ENCODE data around the gene BOK.

The BOK gene

DNA sequence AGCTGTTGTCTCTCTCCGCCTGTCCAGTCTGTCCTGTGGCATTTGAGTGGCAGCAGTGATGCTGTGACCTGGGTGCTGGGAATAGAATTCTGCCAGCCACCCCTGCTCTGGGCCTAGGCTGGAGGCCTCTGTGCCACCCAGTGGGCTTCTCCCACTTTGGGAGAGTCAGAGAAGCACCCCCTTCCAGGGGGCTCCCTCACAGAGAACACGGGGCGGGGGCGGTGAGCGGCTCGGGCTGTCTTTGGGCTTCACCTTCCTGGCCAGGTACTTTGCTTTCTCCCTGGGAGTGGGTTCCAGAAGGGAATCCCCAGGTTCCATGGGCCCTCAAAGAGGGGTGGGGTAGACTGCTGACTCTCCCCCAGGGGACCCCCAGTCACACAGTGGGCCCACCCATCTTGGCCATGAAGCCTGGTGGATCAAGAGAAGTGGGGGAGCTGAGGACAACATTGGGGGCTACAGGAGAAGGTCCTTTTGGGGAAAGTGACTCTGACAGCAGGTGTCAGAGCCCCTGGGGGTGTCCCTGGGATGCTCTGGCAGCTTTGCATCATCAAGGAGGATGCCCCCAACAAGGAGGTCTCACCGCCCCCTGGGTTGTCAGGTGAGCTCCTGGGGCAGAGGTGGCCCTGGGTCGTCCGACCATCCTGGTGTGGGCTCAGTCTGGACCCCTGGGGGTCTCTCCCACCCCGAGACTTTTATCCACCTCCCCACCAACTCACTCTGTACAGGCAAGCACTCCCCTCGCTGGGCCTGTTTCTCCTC is 18.8 kb upstream of the BOK start:
- DNase-seq = no peak

DNA sequence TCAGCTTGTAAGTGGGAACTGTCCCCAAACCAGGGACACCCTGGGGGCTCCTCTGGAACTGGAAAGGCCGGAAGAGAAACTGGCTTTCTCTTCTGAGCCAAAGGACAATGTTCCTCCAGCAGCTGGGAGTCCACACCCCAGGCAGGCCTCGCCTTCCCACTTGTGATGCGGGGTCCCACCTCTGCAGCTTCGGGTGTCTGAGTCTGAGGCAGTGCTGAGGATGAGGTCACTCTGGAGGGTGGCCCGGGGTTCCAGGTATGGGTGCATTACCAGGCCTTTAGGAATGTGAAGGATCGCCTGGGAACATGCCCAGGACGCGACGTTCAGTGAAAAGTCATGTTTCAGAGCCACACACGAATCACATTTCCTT is 18.2 kb upstream of the BOK start:
- no peak for DNase-seq

DNA sequence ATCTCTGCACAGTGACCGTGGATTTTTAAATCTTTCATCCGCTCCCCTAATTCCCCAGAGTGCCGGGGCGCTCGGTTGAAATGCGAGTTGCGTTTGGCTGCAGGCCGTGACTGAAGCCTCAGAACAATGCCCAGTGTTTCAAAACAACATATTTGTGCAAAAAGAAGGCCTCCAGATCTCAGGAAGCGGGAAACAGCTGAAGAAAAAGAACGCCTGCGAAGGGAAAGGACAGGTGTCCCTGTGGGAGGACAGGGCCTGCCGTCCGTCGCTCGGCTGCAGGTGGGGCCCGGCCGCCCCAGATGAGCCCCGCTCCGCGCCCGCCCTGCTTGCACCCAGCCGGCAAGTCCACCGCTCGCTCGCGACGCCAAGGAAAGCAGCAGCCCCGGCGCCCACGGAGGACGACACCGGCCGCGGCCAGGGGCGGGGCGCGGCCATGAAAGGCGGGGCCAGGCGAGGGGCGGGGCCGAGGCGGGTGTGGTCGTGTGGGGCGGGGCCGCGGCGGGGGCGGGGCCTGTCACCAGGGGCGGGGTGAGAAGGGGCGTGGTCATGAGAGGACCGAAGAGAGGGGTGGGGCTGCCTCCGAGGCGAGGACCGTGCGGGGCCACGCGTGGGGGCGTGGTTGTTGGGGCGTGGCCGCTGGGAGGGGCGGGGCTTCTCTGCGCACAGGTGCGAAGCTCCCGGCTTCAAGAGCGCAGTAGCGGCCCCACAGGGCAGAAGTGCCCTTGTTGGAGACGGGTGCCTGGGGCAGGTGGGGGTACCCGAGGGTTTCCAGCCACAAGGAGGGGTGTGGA is 17.6 kb upstream of the BOK start:
- no peak for DNase-seq

DNA sequence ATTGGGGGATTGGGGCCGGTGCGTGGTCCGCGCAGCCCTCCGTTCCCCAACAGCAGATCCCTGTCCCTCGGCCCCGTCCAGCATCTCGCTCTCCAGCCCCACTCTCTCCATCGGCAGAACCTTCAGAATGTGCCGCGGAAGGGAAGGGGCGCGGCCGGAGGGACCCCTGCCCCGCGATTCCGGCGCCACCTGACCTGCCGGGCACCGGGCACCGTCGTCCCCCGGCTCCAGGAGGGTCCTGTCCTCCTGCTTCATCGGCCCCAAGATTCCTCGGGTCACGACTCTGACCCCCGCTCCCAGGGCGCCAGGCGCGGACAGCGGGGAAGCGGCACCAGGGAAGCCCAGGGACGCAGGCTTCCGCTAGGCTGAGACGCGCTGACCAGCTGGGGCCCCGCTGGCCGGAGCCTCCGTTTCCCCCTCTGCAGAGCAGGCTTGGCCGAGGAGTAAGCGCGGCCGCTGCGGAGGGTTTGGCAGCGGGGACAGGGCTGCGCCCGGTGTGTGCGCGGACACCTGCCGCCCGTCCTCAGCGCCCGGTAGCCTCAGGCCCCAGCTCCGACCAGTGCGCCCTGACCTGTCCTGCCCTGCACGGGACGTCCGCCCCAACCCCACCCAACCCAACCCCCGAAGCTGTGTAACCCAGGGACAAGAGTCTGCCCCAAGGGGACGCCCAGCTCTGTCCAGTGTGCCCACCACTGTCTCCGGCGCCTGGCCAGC is 16.8 kb upstream of the BOK start:
- DNase-seq = no peak

DNA sequence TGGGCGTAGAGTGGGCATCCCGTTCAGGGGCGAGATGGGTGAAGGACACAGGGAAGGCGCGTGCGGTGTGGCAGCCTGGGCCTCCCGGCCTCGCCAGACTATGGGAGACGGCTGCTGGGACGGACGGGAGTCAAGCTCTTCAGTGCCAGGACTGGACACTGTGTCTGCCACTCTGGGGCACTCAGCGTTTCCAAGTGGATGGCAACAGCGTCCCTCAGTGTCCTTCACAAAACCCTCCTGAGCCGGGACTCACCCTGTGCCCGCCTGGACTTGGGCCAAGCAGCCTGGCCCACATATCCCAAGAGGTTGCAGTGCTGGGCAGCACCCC is 16.3 kb upstream of the BOK start:
- no peak for DNase-seq

DNA sequence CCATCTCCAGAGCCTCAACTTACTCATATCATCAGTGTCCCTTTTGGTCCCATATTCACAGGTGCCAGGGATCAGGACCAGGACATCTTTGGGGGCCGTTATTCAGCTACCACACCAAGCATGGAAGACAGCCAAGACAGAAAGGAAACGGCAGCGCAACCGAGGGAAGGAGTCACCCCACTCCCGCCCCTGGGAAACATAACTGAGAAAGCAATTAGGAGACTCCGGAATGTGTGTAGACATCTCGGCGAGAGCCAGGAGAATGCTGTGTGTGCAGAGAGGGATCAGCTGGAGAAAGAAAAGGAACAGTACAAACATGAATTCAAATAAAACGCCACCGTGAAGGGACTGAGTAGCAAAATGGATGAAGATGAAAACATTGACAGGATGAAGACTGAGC is 13.4 kb upstream of the BOK start:
- no peak for DNase-seq

DNA sequence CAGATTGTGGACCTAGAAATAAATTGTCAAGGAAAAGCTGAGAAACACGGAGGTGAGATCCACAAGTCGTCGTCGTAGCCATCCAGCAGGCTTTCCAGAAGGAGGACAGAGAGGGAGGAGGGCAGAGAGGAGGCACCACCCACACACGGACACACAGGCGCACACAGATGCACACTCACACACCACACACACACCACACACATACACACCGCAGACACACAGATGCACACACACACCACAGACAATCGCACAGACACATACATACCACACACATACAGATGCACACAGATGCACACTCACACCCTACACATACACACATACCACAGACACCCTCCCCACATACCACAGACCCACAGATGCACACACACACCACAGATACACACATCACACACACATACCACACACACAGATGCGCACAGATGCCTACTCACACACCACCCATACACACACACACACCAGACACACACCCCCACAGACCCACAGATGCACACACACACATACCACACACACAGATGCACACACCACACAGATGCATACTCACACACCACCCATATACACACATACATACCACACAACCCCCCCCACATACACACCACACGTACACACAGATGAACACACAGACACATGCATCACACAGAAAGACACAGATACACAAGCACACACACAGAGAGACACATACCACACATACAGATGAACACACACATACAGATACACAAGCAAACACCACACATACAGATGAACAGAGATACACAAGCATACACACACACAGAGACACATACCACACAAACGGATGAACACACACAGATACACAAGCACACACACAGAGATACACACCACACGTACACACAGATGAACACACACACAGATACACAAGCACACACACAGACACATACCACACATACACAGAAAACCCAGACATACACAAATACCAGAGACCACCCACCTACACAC is 12.7 kb upstream of the BOK start:
- DNase-seq = no peak

DNA sequence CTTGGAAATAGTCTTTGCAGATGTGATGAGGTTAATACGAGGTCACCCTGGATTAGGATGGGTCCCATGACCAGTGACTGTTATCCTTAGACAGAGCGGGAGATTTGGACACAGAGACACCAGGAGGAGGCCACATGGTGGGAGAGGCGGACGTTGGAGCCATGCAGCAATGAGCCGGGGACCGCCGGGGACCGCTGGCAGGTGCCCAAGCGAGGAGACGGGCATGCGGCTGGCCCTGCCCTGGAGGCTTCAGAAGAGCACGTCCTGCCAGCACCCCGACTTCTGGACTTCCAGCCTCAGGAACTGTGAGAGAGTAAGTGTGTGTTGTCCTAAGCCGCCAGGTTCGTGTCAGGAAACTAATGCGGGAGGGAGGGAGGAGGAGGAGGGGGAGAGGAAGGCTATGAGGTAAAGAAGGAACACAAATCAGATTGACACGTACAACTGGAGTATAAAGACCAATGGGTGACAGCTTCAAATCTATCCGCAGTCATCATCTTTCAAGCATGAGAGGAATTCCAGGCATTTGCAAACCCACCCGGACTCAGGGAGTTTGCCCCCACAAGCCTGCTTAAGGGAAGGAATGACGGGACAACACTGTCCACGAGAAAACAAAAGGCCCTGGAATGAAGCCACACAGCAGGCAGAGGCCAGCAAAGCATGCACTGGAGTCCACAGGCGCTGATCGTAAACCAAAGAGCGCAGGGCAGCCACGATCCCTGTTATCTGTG is 11.6 kb upstream of the BOK start:
- no peak for DNase-seq

DNA sequence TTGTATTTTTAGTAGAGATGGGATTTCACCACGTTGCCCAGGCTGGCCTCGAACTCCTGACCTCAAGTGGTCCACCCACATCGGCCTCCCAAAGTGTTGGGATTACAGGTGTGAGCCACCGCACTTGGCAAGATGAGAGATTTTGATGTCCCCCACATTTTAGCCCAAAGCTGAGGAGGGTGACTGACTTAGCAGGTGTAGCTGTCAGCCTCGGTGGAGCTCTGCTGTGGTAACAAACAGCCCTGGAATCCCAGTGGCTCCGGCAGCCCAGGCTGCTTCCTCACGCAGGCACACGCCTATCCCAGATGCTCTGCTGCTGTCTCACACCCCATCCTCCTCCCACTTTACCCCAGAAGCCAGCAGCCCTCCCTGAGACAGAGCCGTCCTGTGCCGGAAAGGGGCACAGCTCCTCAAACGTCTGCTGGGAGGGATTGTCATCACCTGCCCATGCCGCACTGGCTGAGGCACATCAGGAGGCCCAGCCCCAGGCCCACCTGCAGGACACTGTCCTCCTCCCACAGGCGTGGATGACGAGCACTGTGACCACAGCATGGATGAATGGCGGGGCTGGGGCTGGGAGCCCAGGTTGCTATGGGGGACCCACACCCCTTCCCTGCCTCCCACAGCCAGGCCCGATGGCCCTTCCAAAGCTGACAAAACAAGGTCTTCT is 10.6 kb upstream of the BOK start:
- DNase-seq = no peak

DNA sequence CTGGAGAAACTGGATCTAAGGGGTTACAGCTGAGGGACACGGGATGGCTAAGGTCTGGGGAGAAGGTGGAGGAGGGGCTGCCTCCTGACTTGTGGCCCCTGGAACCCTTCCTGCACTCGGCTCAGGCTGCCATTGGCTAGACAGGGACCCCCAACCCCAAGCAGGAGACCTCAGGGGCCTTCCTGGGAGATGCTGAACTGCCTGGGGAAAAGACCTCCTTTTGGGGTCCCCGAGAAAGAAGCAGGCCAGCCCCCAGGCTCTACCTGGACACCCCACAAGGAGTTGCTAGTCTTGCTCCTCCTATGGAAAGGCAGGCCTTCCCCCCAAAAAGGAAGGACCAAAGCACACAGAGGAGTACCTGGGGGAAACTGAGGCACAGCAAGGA is 10.1 kb upstream of the BOK start:
- DNase-seq = no peak

DNA sequence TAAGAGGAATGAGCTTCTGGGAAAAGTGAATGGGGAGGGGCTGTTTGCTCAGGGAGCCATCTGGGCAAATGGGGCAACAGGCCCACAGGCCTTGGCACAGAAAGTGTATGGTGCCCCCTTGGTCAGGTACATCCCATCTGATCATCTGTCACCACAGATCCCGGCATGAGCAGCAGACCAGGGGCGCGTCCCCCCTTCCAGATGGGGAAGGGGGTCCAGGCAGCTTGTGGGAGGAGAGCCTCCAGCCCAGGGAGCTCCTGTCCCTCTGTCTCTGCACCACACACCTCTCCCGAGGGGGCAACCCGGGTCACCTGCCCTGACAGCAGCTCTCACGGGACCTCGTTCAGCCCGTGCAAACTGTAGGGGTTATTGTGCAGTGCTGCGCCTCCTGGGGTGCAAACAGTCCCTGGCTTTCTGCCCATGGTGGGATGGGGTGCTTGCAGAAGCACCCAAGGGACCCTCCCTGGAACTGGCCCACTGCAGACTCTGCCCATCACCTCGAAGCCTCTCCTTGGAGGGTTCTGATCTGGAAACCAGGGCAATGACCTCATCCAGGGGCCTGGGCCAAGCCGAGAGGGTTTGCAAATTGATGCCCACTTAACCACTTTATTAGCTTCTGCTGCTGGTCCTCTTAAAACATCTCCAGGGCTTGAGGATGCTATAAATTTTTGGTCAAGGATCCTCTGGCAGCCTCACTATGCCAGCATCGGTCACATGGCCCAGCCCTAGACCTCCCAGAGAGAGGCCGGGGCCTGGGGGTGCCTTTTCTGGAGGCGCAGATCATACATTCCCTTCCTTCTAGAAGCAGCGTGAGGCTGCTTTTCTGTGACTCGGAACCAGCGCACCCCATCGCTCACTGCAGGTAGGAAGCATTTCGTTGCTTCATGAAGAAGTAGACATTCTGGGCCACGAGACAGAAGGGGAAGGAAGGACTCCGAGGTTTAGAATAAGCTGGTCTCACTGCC is 7.6 kb upstream of the BOK start:
- DNase-seq = no peak

DNA sequence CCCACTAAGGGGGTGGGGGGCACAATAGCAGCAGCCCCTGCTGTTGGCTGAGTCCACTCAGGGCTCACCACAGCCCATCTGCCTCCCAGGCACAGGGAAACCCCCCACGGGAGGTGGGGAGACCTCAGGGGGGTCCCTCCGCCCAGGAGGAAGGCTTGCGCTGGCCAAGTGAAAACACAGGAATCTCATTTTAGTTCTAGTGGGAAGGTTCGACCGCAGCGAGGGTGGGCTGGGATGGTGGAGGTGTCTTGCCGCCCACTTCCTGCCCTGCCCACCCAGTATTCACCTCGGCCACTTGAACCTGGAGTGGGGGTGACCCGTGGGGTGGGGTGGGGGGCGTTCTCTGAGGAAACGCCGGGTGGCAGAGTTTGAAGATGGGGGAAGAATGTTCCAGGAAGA is 6.9 kb upstream of the BOK start:
- no peak for DNase-seq

DNA sequence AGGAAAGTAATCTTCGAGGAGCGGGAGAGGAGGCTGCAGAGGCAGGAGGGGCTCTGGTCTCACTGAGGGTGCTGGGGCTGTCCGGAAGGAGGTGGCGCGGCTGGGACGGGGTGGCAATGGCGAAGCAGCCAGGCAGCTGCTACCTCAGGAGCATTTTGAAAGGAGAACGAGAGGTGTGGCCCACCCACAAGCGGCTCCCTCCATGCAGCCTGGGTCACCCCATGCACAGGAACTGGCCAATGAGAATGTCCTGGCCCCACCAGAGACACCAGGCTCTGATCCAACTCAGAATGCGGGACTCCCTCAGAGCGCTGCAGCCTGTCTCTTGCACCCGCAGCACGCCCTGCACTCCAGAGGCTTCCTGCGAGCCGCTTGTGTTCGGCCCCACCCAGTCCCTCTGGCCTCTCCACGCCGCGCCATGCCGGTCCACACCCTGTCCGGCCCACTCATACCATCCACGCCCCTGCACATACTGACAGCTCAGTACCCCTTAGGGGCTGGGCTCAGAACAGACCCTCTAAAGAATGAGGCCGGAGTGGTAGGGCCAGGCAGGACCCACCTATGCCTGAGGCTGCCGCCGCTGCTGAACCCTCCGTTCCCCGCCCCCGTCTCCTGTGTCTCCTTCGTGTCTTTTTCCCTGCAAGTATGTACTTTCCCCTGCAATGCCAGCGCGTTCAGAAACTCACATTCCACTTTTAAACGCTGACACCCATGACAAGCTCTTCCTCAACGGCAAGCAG is 6.4 kb upstream of the BOK start:
- no peak for DNase-seq

DNA sequence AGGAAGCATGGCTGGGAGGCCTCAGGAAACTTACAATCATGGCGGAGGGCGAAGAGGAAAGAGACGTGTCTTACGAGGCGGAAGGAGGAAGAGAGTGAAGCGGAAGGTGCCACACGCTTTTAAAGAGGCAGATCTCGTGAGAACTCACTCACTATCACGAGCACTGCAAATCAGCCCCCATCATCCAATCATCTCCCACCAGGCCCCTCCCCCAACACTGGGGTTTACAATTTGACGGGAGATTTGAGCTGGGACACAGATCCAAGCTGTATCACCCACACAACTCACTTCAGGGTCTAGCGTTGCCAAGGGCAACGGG is 5.1 kb upstream of the BOK start:
- no peak for DNase-seq

DNA sequence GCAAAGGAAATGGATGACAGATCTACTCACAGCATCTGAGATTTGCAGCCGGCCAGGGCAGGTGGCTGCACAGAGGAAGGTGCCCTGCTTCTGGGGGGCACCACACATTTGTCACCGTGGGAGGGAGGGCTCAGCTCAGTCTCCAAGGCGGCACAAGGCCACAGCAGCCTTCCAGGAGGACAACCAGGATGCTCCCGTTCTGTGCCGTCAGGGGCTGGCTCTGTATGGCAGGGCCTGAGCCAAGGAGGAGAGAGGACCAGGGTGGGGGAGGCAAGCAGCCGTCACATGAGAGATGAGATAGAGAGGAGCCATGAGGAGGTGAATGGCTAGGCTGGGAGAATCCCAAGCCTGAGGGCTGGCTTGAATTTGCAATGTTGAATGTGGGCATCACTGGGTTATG is 4.6 kb upstream of the BOK start:
- no peak for DNase-seq

DNA sequence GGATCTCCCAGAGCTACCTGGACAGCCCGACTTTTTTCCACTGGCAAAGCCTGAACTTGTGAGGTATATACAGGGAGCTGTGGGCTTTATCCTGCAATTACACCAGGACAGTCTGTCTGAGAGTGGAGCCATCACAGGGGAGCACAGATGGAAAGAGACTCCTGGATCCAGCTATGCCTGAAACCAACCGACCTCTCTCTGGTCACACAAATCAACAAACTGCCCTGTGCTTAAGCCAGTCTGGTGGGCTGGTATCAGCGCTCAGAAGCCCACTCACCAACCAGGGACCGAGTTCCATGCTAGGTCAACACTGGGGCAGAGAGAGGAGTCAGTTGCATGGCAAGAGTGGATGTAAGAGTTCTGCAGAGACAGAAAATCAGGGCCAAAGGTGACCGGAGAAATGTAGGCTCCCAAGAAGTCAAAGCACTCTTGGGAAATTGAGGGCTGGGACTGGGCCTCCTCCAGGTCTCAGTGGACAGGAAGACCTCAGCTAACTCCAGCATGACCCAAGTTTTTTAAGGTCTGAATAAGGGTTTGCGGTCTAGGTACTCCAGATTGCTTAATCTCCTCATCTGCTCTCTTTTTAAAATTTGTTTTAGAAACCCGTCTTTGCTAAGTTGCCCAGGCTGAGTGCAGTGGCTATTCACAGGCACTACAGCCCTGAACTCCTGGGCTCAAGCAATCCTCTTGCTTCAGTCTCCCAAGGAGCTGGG is 3.8 kb upstream of the BOK start:
- DNase-seq = no peak

DNA sequence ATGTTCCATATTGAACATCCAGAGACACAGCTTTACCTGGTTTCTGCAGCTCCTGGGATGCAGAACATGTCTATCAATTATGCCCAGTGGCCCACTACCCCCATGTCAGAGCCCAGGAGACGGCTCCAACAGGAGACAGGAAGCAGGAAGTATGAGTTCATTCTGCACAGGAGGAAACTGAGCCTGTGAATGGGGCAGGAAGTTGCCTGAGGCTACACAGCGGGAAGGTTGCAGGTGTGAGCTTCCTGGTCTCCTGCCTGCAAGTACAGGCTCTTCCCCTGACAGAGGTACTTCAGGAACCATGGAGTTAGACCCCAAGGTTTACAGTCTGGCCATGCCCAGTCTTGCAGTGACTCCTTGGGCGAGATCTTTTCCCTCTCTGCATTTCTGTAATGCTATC is 2.8 kb upstream of the BOK start:
- no peak for DNase-seq

DNA sequence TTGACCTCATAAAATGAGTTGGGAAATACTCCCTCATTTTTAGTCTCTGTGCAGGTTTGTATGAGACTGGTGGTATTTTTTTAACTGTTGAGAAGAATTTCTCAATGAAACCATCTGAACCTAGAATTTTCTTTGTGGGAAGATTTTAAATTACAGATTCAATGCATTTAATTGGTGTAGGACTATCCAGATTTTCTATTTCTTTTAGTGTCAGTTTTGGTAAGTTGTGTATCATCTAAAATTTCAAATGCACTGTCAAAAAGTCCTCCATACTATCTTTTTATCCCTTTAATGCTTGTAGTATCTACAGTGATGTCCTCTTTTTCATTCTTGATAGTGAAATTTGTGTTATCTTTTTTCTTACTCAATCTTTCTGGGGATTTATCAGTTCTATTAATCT is 1.8 kb upstream of the BOK start:
- DNase-seq = no peak
